Measurements from ENCODE around the gene PSMB2. TPM values are rescaled to one million over a fixed set of nuclear protein-coding genes. Genes with fewer than 3 reads are reported as not detected.

The PSMB2 gene
- polyA plus RNA-seq, 2 of the 4 experiments (the other 2 are of a cell fraction): 84.6 to 88.3 TPM

DNA sequence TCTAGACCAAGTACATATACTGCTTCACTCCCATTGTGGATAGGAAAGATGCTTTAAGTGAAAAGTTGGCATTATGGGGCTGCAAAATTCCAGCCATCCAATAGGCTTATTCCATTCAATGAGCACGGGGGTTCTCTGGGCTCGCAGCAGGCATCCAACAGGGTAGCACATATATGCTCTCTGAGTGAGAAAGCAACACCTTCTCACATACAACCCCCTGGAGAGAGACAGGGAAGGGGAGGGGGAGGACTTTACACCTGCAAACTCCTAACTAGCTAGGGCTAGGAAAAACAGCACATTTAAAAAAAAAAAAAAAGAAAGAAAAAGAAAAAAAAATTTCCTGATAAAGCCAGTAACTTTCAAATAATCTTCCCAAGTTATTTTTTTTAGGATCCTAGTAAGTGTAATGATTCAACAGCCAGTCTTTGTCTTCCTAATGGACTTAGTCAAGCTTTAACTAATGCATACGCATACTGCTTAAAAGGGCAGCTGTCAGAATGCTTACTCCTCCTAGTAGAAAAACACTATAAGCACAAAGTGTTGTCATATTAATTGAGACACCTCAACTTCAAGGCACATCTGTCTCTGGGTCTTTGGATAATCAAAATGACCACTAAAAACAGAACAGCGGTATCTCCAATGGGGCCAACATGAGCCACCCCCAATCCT, 18.7 kb downstream of the PSMB2 start:
- no peaks in the 10 kb centered on the region for H3K9me3 ChIP-seq
- no peak for FAIRE-seq
- WGBS (ENCODE audit: missing lambda C conversion rate): 82% methylated on average over 4 of the region's 4 CpGs
- no peaks in the 10 kb centered on the region for H3K4me1 ChIP-seq
- no peak overlapping the region for H3K4me2 ChIP-seq
- no peak for DNase-seq (ENCODE audit: low read depth in 1 of 2, low spot score in 1 of 2)
- CTCF ChIA-PET: no interaction called here
- ATAC-seq: no peak
- H3K27ac ChIP-seq: no peak overlapping the region
- POLR2A ChIA-PET: no interaction called here
- TF ChIP-seq JUNB (IDR thresholded peaks at IDR 0.05) (no peak), SREBF2 (IDR thresholded peaks at IDR 0.05) (no peak), MAFK (IDR thresholded peaks at IDR 0.05; ENCODE audit: partially characterized antibody) (no peak), HOXB13 (CRISPR knock-in tag; IDR thresholded peaks at IDR 0.05; ENCODE audit: low read depth) (no peak), HOXB5 (CRISPR knock-in tag; IDR thresholded peaks at IDR 0.05) (no peak), TFCP2L1 (CRISPR knock-in tag; IDR thresholded peaks at IDR 0.05) (no peak)
- TF ChIP-seq, protein P1, sequence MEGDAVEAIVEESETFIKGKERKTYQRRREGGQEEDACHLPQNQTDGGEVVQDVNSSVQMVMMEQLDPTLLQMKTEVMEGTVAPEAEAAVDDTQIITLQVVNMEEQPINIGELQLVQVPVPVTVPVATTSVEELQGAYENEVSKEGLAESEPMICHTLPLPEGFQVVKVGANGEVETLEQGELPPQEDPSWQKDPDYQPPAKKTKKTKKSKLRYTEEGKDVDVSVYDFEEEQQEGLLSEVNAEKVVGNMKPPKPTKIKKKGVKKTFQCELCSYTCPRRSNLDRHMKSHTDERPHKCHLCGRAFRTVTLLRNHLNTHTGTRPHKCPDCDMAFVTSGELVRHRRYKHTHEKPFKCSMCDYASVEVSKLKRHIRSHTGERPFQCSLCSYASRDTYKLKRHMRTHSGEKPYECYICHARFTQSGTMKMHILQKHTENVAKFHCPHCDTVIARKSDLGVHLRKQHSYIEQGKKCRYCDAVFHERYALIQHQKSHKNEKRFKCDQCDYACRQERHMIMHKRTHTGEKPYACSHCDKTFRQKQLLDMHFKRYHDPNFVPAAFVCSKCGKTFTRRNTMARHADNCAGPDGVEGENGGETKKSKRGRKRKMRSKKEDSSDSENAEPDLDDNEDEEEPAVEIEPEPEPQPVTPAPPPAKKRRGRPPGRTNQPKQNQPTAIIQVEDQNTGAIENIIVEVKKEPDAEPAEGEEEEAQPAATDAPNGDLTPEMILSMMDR (IDR thresholded peaks at IDR 0.05): no peak
- no peak overlapping the region for H3K4me3 ChIP-seq

DNA sequence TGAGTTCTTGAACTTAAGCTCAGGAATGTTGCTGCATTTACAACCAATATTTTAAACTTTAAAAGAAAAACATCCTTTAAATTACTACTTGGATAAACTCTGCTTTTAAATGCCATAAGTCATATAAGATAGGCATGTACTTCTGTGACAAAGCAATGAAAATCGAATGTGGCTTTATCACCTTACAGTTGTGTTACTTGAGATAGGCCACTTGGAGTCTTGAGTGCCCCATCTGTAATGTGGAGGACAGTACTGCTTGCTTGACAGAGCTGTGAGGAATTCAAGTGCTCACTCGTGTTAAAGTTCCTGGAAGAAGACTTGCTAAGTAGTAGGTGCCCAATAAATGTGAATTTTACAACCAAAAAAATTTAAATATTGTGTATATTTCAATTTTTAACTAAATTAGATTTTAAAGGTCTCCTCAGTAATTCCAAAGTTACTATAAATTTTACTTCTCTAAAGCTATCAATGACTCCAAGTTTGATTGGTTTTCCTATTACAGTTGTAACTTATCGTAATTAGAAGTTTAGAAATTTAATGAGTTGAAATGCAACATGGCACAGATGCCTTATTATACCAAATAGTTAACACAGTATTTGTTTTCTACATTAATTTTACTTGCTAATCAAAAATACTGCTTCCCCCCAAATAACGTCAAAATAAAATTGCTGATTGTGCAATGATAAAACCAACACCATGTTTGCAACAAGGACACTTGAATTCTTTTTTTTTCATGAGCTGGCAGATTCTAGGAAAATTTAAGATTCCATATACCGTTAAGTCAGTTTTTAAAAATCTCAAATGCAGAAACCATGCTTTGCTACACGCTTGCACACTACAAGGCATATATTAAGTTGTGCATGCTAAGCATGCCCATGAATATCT, 21.8 kb downstream of the PSMB2 start:
- FAIRE-seq: no peak
- ATAC-seq: no peak
- ChIA-PET POLR2A (no interaction called here), CTCF (interaction anchor here (1.1 to 1.7 kb wide), 4 partner anchors 11 to 108 kb away, joined by 3 read pairs; no protein-coding TSS in a partner anchor)
- 93% methylated on average over 6 of the region's 6 CpGs for WGBS (ENCODE audit: missing lambda C conversion rate)
- Histone ChIP-seq H3K4me1 (no peaks in the 10 kb centered on the region), H3K27ac (no peak overlapping the region), H3K4me2 (no peak overlapping the region), H3K9me3 (no peaks in the 10 kb centered on the region), H3K4me3 (no peak overlapping the region)
- no peak for DNase-seq (ENCODE audit: low read depth in 1 of 2, low spot score in 1 of 2)
- TF ChIP-seq MAFK (IDR thresholded peaks at IDR 0.05; ENCODE audit: partially characterized antibody) (peak; percentile 65), RARB (CRISPR knock-in tag; IDR thresholded peaks at IDR 0.05) (no peak)

DNA sequence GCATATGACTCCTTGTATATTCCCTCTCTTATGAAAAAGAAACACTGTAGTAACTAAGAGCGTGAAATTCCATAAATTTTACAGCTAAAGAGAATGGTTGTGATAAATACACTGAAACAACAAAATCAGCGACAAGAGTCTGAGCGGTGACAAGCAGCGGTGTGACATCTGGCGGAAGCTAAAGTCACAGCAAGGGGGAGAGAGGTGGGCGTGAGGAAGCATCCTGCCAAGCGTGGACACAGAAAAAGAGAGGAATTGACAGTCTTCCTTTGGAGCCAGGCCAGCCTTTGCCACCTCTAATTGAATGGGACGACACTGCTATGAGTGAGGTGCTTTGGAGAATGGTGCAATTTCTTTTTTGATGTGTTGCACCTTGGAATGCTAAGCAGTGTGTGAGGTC, 25.9 kb downstream of the PSMB2 start:
- Histone ChIP-seq H3K4me1 (no peaks in the 10 kb centered on the region), H3K4me3 (no peak overlapping the region), H3K27ac (no peak overlapping the region), H3K4me2 (no peak overlapping the region), H3K9me3 (no peaks in the 10 kb centered on the region)
- ATAC-seq (no peak), DNase-seq (ENCODE audit: low read depth in 1 of 2, low spot score in 1 of 2) (no peak), FAIRE-seq (no peak)
- ChIA-PET CTCF (no interaction called here), POLR2A (no interaction called here)
- no peak for TF ChIP-seq CBX2 (IDR thresholded peaks at IDR 0.05; ENCODE audit: borderline replicate concordance, low read depth)
- TF ChIP-seq HOXB5 (CRISPR knock-in tag; IDR thresholded peaks at IDR 0.05): no peak
- TF ChIP-seq EHF (CRISPR knock-in tag; IDR thresholded peaks at IDR 0.05): no peak
- no peak for TF ChIP-seq BHLHE40 (IDR thresholded peaks at IDR 0.05; ENCODE audit: low read depth, low read length)
- no peak for TF ChIP-seq MYC (IDR thresholded peaks at IDR 0.05; ENCODE audit: borderline replicate concordance, low read length)
- TF ChIP-seq, protein P2, sequence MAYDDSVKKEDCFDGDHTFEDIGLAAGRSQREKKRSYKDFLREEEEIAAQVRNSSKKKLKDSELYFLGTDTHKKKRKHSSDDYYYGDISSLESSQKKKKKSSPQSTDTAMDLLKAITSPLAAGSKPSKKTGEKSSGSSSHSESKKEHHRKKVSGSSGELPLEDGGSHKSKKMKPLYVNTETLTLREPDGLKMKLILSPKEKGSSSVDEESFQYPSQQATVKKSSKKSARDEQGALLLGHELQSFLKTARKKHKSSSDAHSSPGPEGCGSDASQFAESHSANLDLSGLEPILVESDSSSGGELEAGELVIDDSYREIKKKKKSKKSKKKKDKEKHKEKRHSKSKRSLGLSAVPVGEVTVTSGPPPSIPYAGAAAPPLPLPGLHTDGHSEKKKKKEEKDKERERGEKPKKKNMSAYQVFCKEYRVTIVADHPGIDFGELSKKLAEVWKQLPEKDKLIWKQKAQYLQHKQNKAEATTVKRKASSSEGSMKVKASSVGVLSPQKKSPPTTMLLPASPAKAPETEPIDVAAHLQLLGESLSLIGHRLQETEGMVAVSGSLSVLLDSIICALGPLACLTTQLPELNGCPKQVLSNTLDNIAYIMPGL (CRISPR knock-in tag; IDR thresholded peaks at IDR 0.05; ENCODE audit: borderline replicate concordance): no peak
- TF ChIP-seq MAZ (IDR thresholded peaks at IDR 0.05; ENCODE audit: borderline replicate concordance, low read depth, low read length): no peak
- no peak for TF ChIP-seq ZNF302 (CRISPR knock-in tag; IDR thresholded peaks at IDR 0.05)
- no peak for TF ChIP-seq EHMT2 (IDR thresholded peaks at IDR 0.05; ENCODE audit: low read depth)
- TF ChIP-seq KDM5A (IDR thresholded peaks at IDR 0.05): no peak
- no peak for TF ChIP-seq RARB (CRISPR knock-in tag; IDR thresholded peaks at IDR 0.05)
- no peak for TF ChIP-seq ZFP36 (IDR thresholded peaks at IDR 0.05; ENCODE audit: borderline replicate concordance, partially characterized antibody)
- 95% methylated on average over 8 of the region's 8 CpGs for WGBS (ENCODE audit: missing lambda C conversion rate)
